ENCODE measurements around the gene LPCAT4. TPM values are rescaled to one million over a fixed set of nuclear protein-coding genes. Genes with fewer than 3 reads are reported as not detected.

Gene LPCAT4
- total and polyA plus RNA-seq, 10 donors = 18.6 to 53.7 (median 40.6) TPM

DNA sequence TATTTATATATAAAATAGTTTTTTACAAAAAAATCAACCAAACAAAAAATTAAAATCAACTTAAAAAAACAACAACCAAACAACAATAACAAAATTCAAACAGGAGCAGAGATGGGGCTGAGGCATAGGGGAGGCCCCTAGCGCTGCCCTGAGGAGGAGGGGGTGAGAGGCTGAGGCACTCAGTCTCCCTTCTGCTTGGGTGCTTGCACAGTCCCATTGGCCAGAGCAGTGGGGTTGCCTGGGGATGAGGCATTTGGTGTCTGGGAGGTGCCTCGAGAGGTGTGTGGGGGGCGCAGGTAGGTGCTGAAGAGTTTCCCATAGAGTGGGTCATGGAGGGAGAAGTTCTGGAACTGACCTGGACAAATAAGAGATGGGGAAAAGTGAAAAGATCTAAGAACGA, 8.0 kb downstream of the LPCAT4 start:
- no peak for DNase-seq
- H3K36me3 ChIP-seq = peaks cover 0 to 100% (median 43%) of the 10 kb centered on the region in 6 donors
- TF ChIP-seq POLR2AphosphoS5 (IDR thresholded peaks at IDR 0.05) (no peak), POLR2A (IDR thresholded peaks at IDR 0.05) (no peak)
- TF ChIP-seq, protein P1, sequence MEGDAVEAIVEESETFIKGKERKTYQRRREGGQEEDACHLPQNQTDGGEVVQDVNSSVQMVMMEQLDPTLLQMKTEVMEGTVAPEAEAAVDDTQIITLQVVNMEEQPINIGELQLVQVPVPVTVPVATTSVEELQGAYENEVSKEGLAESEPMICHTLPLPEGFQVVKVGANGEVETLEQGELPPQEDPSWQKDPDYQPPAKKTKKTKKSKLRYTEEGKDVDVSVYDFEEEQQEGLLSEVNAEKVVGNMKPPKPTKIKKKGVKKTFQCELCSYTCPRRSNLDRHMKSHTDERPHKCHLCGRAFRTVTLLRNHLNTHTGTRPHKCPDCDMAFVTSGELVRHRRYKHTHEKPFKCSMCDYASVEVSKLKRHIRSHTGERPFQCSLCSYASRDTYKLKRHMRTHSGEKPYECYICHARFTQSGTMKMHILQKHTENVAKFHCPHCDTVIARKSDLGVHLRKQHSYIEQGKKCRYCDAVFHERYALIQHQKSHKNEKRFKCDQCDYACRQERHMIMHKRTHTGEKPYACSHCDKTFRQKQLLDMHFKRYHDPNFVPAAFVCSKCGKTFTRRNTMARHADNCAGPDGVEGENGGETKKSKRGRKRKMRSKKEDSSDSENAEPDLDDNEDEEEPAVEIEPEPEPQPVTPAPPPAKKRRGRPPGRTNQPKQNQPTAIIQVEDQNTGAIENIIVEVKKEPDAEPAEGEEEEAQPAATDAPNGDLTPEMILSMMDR (IDR thresholded peaks at IDR 0.05 in 8 of 11, conservative IDR thresholded peaks at IDR 0.05 in 3 of 11) = no peak
- 92 to 97% (median 96%) methylated on average over 4 of the region's 4 CpGs for WGBS, 5 donors
- no peak overlapping the region for H3K4me3 ChIP-seq
- intact Hi-C loops (cut with DNase I; ENCODE audit: low total_unique reads) = no loop called here
- no peaks in the 10 kb centered on the region for H3K27me3 ChIP-seq (replicated peaks in 1 of 7)
- no peak overlapping the region for H3K27ac ChIP-seq
- no peaks in the 10 kb centered on the region for H3K9me3 ChIP-seq
- H3K4me1 ChIP-seq = peaks cover 0 to 7% (median 0%) of the 10 kb centered on the region in 6 donors

DNA sequence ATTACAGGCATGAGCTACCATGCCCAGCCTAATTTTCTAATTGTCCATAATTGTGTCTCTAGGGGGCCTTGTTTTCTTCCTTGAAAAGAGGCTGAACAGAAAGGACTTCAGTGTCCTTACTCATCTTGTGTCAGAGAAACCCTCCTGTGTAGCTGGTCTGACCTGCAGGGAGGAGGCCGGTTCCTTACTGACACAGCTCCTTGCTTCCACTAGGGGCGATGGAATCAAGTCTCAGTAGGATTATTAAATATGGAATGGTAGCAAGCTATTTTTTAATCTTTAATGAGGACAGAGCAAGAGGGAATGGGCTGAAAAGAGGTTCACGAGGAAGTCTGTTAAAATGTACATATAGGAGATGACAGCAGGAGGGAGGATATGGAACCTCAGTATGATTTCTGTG, 8.6 kb downstream of the LPCAT4 start:
- H3K36me3 ChIP-seq = peaks cover 0 to 98% (median 43%) of the 10 kb centered on the region in 6 donors
- DNase-seq = no peak
- 80 to 95% (median 87%) methylated on average over 3 of the region's 3 CpGs for WGBS, 5 donors

DNA sequence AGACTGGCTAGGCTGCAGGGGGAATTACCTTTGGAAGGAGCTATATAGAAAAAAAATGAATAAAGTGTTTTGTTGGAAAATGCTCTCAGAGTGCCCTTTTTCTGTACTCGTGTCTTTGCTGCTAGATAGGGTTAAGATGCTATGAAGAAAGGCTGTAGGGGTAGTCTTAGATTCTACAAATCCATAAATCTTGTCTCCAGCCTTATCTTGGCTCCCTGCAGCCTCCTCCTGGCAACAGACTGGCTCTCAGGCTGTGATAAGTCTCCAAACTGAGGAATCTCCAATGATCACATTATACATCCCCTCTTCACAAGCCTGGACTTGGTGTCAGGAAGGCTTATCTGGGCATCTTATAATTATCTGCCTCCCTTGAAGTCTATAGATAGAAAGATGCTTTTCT, 9.3 kb downstream of the LPCAT4 start:
- TF ChIP-seq, protein P1 (IDR thresholded peaks at IDR 0.05 in 8 of 11, conservative IDR thresholded peaks at IDR 0.05 in 3 of 11) = no peak
- TF ChIP-seq POLR2A (IDR thresholded peaks at IDR 0.05) (no peak), POLR2AphosphoS5 (IDR thresholded peaks at IDR 0.05) (no peak)
- Histone ChIP-seq H3K9me3 (no peaks in the 10 kb centered on the region), H3K4me1 (no peaks in the 10 kb centered on the region), H3K36me3 (peaks cover 0 to 91% (median 41%) of the 10 kb centered on the region in 6 donors), H3K27ac (no peak overlapping the region), H3K27me3 (replicated peaks in 1 of 7) (no peaks in the 10 kb centered on the region), H3K4me3 (no peak overlapping the region)
- DNase-seq = no peak
- WGBS, 5 donors = 92 to 96% (median 95%) methylated on average over 1 of the region's 1 CpG
- intact Hi-C loops (cut with DNase I; ENCODE audit: low total_unique reads) = no loop called here

More for the DNA sequence above, 8.6 kb downstream of the LPCAT4 start:
- Histone ChIP-seq H3K4me3 (no peak overlapping the region), H3K4me1 (peaks cover 0 to 5% (median 0%) of the 10 kb centered on the region in 6 donors), H3K27ac (no peak overlapping the region), H3K27me3 (replicated peaks in 1 of 7) (no peaks in the 10 kb centered on the region), H3K9me3 (no peaks in the 10 kb centered on the region)
- intact Hi-C loops (cut with DNase I; ENCODE audit: low total_unique reads) = no loop called here
- TF ChIP-seq POLR2A (IDR thresholded peaks at IDR 0.05) (no peak), POLR2AphosphoS5 (IDR thresholded peaks at IDR 0.05) (no peak)
- TF ChIP-seq, protein P1 (IDR thresholded peaks at IDR 0.05 in 8 of 11, conservative IDR thresholded peaks at IDR 0.05 in 3 of 11) = no peak

DNA sequence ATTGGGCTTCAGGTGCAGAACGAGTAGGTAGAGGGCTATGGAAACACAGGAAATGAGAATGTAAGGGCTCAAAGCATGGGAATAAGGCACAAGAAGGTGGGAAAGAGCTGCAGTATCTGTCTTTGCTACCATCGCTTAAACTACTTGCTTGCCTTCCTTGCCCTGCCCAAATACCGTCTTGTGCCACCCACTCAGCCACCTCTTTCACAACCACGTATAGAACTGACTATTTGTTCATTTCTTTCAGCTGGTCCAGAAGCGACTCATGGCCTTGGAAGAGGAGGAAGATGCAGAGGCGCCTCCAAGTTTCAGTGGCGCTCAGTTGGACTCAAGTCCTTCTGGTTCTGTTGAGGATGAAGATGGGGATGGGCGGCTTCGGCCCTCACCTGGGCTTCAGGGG, 11.8 kb downstream of the LPCAT4 start:
- 88 to 95% (median 89%) methylated on average over 9 of the region's 9 CpGs for WGBS, 5 donors
- no peak for DNase-seq
- Histone ChIP-seq H3K4me3 (no peak overlapping the region), H3K9me3 (no peaks in the 10 kb centered on the region), H3K27ac (no peak overlapping the region), H3K27me3 (replicated peaks in 1 of 7) (no peaks in the 10 kb centered on the region), H3K36me3 (peaks cover 0 to 67% (median 33%) of the 10 kb centered on the region in 6 donors), H3K4me1 (no peaks in the 10 kb centered on the region)
- intact Hi-C loops (cut with DNase I; ENCODE audit: low total_unique reads) = no loop called here
- TF ChIP-seq POLR2A (IDR thresholded peaks at IDR 0.05) (no peak), POLR2AphosphoS5 (IDR thresholded peaks at IDR 0.05) (no peak)
- TF ChIP-seq, protein P1 (IDR thresholded peaks at IDR 0.05 in 8 of 11, conservative IDR thresholded peaks at IDR 0.05 in 3 of 11) = no peak
